ENCODE data around the gene PTGS1.

Gene PTGS1

GRCh38 chr9:122348288-122348777, 22.5 kb upstream of the PTGS1 start:
- no peak for TF ChIP-seq CTCF (IDR thresholded peaks at IDR 0.05)
- TF ChIP-seq ZFX (IDR thresholded peaks at IDR 0.05; ENCODE audit: borderline replicate concordance) = no peak
- no peak overlapping the region for H3K27ac ChIP-seq

- H3K27ac ChIP-seq = no peak overlapping the region
- TF ChIP-seq CTCF (IDR thresholded peaks at IDR 0.05) (no peak), ZFX (IDR thresholded peaks at IDR 0.05; ENCODE audit: borderline replicate concordance) (no peak)
Measured at GRCh38 chr9:122348791-122349190, 22.0 kb upstream of the PTGS1 start.

- TF ChIP-seq ZFX (IDR thresholded peaks at IDR 0.05; ENCODE audit: borderline replicate concordance) (no peak), CTCF (IDR thresholded peaks at IDR 0.05) (no peak)
- no peak overlapping the region for H3K27ac ChIP-seq
Measured at GRCh38 chr9:122349201-122349600, 21.6 kb upstream of the PTGS1 start.

- H3K27ac ChIP-seq = no peak overlapping the region
- TF ChIP-seq ZFX (IDR thresholded peaks at IDR 0.05; ENCODE audit: borderline replicate concordance) (no peak), CTCF (IDR thresholded peaks at IDR 0.05) (peak; percentile 85)
Measured at GRCh38 chr9:122350577-122351355, 20.1 kb upstream of the PTGS1 start.

GRCh38 chr9:122354536-122355199, 16.2 kb upstream of the PTGS1 start:
- no peak for TF ChIP-seq ZFX (IDR thresholded peaks at IDR 0.05; ENCODE audit: borderline replicate concordance)
- H3K27ac ChIP-seq = no peak overlapping the region

GRCh38 chr9:122355336-122355875, 15.4 kb upstream of the PTGS1 start:
- H3K27ac ChIP-seq = no peak overlapping the region
- TF ChIP-seq ZFX (IDR thresholded peaks at IDR 0.05; ENCODE audit: borderline replicate concordance) = no peak
- no peak for TF ChIP-seq CTCF (IDR thresholded peaks at IDR 0.05)

- no peak overlapping the region for H3K27ac ChIP-seq
- TF ChIP-seq ZFX (IDR thresholded peaks at IDR 0.05; ENCODE audit: borderline replicate concordance) = no peak
- TF ChIP-seq CTCF (IDR thresholded peaks at IDR 0.05) = peak; percentile 37; the same call in 1 of the 2 replicates
Measured at GRCh38 chr9:122356627-122357026, 14.2 kb upstream of the PTGS1 start.

Measured in 22Rv1 (cell line).